Left lung (tissue), 10 donors: ENCODE data around the gene ZCCHC17. TPM values are rescaled to one million over a fixed set of nuclear protein-coding genes. Genes with fewer than 3 reads are reported as not detected.
A peak's percentile ranks its signal among the peaks of the same experiment; 100 is the strongest.

Source experiments
- ATAC-seq: fragments of 200-7000 bp; cut with Tn5 transposase; one replicate; pipeline ENCODE4 v1.9.1; 2020; ENCODE audit warnings: moderate library complexity
- DNase-seq, 4 donors: peaks; one replicate each; pipeline ENCODE4 v3.0.0-alpha.2; 2013 to 2020
- H3K27ac ChIP-seq, 2 donors: fragments of 200-600 bp; sonication (generic) in 1 of 2; one replicate each; pipeline versions ENCODE4 v1.5.0 to v1.8.0; 2020 to 2021
- H3K27me3 ChIP-seq, 2 donors: fragments of 200-600 bp; sonication (generic) in 1 of 2; one replicate each; pipeline versions ENCODE4 v1.5.0 to v1.8.0; 2020 to 2021
- H3K36me3 ChIP-seq, 2 donors: fragments of 200-600 bp; sonication (generic) in 1 of 2; one replicate each; pipeline versions ENCODE4 v1.5.0 to v1.8.0; 2020 to 2021
- H3K4me1 ChIP-seq, 2 donors: fragments of 200-600 bp; one replicate each; pipeline ENCODE4 v1.8.0; 2021
- H3K4me3 ChIP-seq, 2 donors: fragments of 200-600 bp; sonication (generic) in 1 of 2; one replicate each; pipeline versions ENCODE4 v1.5.0 to v1.8.0; 2020 to 2021; ENCODE audit warnings: mild to moderate bottlenecking in 1 of 2
- H3K9me3 ChIP-seq, 2 donors: fragments of 200-600 bp; sonication (generic) in 1 of 2; one replicate each; pipeline versions ENCODE4 v1.5.0 to v1.8.0; 2020 to 2021
- intact Hi-C, 2 donors: fragments of 100-400 bp; cut with DNase I; formaldehyde crosslinking; loops; one replicate each; pipeline versions ENCODE4 v1.11.2 to v1.14.2; 2022
- polyA plus RNA-seq, 6 donors: library from polyadenylated mRNA; unstranded; fragments of 120-200 nt; gene quantifications; one replicate each; pipeline ENCODE4 v1.2.1, GENCODE V29; 2013; ENCODE audit not compliant: insufficient read length in 6 of 6
- total RNA-seq, 2 donors: library from RNA; stranded (reverse); fragmentation: NEBNext Ultra II Directional; extraction: Animal tissue kit (Norgen Biotek cat#: 25700); gene quantifications; one replicate each; pipeline ENCODE4 v1.2.1, GENCODE V29; 2021
- TF ChIP-seq, protein P1 (sequence below), 2 donors: fragments of 200-600 bp; sonication (generic) in 1 of 2; IDR thresholded peaks; one replicate each; pipeline versions ENCODE4 v1.5.0 to v1.8.0; 2021; ENCODE audit warnings: antibody characterized with exemption in 2 of 2
- donor health status: DM: no; HTN: yes; CAD: no.
- donor health status: DM: no; HTN: no; CAD: no.

The ZCCHC17 gene
- total and polyA plus RNA-seq, 8 donors: 20.1 to 51.7 (median 43.8) TPM

DNA sequence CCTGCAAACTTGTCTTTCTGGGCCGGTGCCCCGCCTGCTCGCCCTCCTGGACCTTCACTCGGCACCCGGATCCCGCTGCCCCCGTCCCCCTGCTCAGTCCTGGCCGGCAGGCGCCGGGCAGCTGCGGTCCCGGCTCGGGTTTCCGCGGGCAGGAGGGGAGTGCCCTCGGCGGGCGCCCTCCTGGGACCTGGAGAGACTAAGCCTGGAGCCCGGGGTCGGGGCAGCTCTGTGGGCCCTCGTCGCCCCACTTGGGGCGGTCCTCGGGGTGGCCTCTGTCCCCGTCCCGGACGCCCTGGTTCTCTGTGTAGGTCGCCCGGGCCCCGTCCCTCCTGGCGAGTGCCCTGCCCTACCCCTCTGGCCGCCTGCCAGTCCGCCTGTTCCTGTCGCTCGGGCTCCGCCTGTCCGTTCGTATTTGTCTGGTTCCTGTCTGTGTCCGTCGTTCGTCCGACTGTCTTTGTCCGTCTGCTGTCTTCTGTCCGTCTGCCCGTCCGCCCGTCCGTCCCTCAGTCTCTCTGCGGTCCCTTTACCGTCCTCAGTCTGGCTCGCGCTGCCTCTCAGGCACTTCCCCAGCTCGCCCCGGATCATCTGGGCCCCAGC, 116.7 kb downstream of the ZCCHC17 start:
- DNase-seq: peak; percentile 49 to 93 (median 73)
- peak overlapping the region; percentile 75 to 79 for H3K4me3 ChIP-seq
- TF ChIP-seq, protein P1, sequence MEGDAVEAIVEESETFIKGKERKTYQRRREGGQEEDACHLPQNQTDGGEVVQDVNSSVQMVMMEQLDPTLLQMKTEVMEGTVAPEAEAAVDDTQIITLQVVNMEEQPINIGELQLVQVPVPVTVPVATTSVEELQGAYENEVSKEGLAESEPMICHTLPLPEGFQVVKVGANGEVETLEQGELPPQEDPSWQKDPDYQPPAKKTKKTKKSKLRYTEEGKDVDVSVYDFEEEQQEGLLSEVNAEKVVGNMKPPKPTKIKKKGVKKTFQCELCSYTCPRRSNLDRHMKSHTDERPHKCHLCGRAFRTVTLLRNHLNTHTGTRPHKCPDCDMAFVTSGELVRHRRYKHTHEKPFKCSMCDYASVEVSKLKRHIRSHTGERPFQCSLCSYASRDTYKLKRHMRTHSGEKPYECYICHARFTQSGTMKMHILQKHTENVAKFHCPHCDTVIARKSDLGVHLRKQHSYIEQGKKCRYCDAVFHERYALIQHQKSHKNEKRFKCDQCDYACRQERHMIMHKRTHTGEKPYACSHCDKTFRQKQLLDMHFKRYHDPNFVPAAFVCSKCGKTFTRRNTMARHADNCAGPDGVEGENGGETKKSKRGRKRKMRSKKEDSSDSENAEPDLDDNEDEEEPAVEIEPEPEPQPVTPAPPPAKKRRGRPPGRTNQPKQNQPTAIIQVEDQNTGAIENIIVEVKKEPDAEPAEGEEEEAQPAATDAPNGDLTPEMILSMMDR (IDR thresholded peaks at IDR 0.05): no peak
- intact Hi-C loops: loop anchor here in 1 of 2 donors (10.0 kb wide), 1 partner anchor 249 kb away; no protein-coding TSS in a partner anchor
- H3K27ac ChIP-seq: peak overlapping the region; percentile 68 to 82
- H3K9me3 ChIP-seq: no peaks in the 10 kb centered on the region
- H3K36me3 ChIP-seq: no peaks in the 10 kb centered on the region
- peak; percentile 80 for ATAC-seq
- H3K4me1 ChIP-seq: peaks cover 0 to 20% of the 10 kb centered on the region in 2 donors
- H3K27me3 ChIP-seq: peaks cover 5 to 46% of the 10 kb centered on the region in 2 donors

Other genes starting within 250 kb of the ZCCHC17 start
- gene PUM1, start 231.3 kb upstream of the ZCCHC17 start, total RNA-seq: 100 to 1,000 TPM in 1 of 2 donors, 10 to 100 TPM in 1; 96.7 to 102 TPM
- 100 to 1,000 TPM; 101 to 125 (median 112) TPM for gene PUM1, start 231.3 kb upstream of the ZCCHC17 start, polyA plus RNA-seq
- gene NKAIN1, start 57.1 kb upstream of the ZCCHC17 start, total RNA-seq: not detected
- 1 to 10 TPM; 1.7 to 3.2 (median 2.7) TPM for gene NKAIN1, start 57.1 kb upstream of the ZCCHC17 start, polyA plus RNA-seq
- 10 to 100 TPM; 33.9 to 46.5 TPM for gene SNRNP40, start 244 bp upstream of the ZCCHC17 start, total RNA-seq
- gene SNRNP40, start 244 bp upstream of the ZCCHC17 start, polyA plus RNA-seq: 10 to 100 TPM; 65.6 to 78.6 (median 68.9) TPM
- gene FABP3, start 76.0 kb downstream of the ZCCHC17 start, total RNA-seq: 10 to 100 TPM; 17.1 to 71.0 TPM
- gene FABP3, start 76.0 kb downstream of the ZCCHC17 start, polyA plus RNA-seq: 10 to 100 TPM in 2 of 6 donors, 1 to 10 TPM in 4; 7.7 to 13.0 (median 8.1) TPM
- 100 to 1,000 TPM in 1 of 2 donors, 10 to 100 TPM in 1; 46.7 to 126 TPM for gene SERINC2, start 116.2 kb downstream of the ZCCHC17 start, total RNA-seq
- gene SERINC2, start 116.2 kb downstream of the ZCCHC17 start, polyA plus RNA-seq: 10 to 100 TPM; 10.4 to 15.6 (median 13.7) TPM